ENCODE data around the gene LINGO4.

The LINGO4 gene

DNA sequence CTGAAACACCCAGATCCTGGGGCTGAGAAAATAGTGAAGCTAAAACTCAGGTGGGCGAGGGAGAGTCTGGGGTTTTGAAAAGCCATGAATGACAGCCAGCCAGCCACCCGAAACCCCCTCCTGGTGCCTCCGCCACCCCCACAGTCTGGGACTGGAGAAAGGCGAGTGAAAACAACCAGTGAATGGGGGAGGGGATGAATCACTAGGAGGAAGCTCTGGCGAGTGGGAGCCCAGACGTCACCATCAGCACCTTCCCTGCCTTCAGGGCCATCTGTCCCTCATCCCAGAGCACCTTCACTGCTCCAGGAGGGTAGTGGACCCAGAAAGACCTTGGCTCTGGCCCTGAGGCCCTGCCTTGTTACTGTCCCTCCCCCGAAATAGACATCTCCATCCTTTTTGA, 17.2 kb upstream of the LINGO4 start:
- Histone ChIP-seq H3K27ac (ENCODE audit: extremely low read depth, low read depth, low read length) (no peak overlapping the region), H3K36me3 (ENCODE audit: control insufficient read depth in 2 of 2, insufficient read depth in 1 of 2, low read length in 2 of 2) (no peaks in the 10 kb centered on the region), H3K4me1 (ENCODE audit: control insufficient read depth, insufficient read depth, low read length) (no peaks in the 10 kb centered on the region), H3K4me3 (ENCODE audit: low read depth, low read length) (no peak overlapping the region), H3K9me3 (ENCODE audit: control insufficient read depth, insufficient read depth, low read depth, low read length) (no peaks in the 10 kb centered on the region)
- POLR2A ChIA-PET, result interaction anchor here (1.0 kb wide), 1 partner anchor 60 kb away, joined by 3 read pairs; the partner anchor contains the start of gene MRPL9
- TF ChIP-seq ZFHX2 (tag by site-specific recombination; conservative IDR thresholded peaks at IDR 0.05) (peak; percentile 82), ZNF140 (tag by site-specific recombination; IDR thresholded peaks at IDR 0.05) (no peak), ZNF701 (tag by site-specific recombination; IDR thresholded peaks at IDR 0.05) (no peak), ZNF76 (tag by site-specific recombination; IDR thresholded peaks at IDR 0.05; ENCODE audit: borderline replicate concordance, low read depth) (no peak), ZFP3 (tag by site-specific recombination; IDR thresholded peaks at IDR 0.05; ENCODE audit: low read depth) (no peak), ZNF169 (tag by site-specific recombination; IDR thresholded peaks at IDR 0.05) (no peak), ZNF843 (tag by site-specific recombination; IDR thresholded peaks at IDR 0.05) (no peak), ZXDB (tag by site-specific recombination; IDR thresholded peaks at IDR 0.05) (no peak), ZNF112 (tag by site-specific recombination; IDR thresholded peaks at IDR 0.05) (no peak), ZNF114 (tag by site-specific recombination; IDR thresholded peaks at IDR 0.05) (no peak), EGR2 (tag by site-specific recombination; IDR thresholded peaks at IDR 0.05; ENCODE audit: low read depth) (peak; percentile 92), ZNF266 (tag by site-specific recombination; IDR thresholded peaks at IDR 0.05; ENCODE audit: low read depth) (no peak), PRDM1 (tag by site-specific recombination; IDR thresholded peaks at IDR 0.05) (0 out of 2 replicates have a peak, but pooled peaks have one; percentile 34), PATZ1 (tag by site-specific recombination; IDR thresholded peaks at IDR 0.05) (no peak)
- CTCF ChIA-PET, result interaction anchor here (1.8 kb wide), 1 partner anchor 14 kb away, joined by 6 read pairs; no protein-coding TSS in a partner anchor

DNA sequence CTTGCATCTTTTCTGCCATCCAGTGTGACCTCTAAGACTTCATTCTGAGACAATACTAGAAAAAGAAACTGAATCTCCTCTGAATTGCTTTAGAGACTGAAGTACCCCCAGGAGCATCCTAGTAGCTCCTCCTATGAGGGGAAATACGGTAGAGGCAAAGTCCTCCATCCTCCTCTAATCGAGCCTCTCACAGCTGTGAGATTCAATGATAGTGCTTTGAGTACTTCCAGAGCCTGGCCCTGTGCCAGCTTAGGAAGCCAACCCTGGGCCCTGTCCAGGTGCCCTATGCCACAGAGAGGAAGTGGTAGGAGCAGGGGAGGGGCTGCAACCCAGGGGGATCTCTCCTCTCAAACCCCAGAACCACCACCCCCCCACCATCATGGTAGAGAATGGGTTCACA, 15.7 kb upstream of the LINGO4 start:
- no peaks in the 10 kb centered on the region for H3K36me3 ChIP-seq (ENCODE audit: control insufficient read depth in 2 of 2, insufficient read depth in 1 of 2, low read length in 2 of 2)
- ChIA-PET POLR2A (interaction anchor here (0.7 kb wide), 1 partner anchor 402 kb away, joined by 3 read pairs; no protein-coding TSS in a partner anchor), CTCF (interaction anchor here (0.8 to 2.0 kb wide), 2 partner anchors 15 to 721 kb away, joined by 3 to 10 read pairs; no protein-coding TSS in a partner anchor)
- TF ChIP-seq BCL11A (tag by site-specific recombination; IDR thresholded peaks at IDR 0.05; ENCODE audit: low read depth), result no peak
- TF ChIP-seq ZNF645 (tag by site-specific recombination; IDR thresholded peaks at IDR 0.05), result no peak
- no peak for TF ChIP-seq RBAK (tag by site-specific recombination; IDR thresholded peaks at IDR 0.05)
- TF ChIP-seq PRDM1 (tag by site-specific recombination; IDR thresholded peaks at IDR 0.05), result no peak
- no peak for TF ChIP-seq ZNF155 (tag by site-specific recombination; IDR thresholded peaks at IDR 0.05)
- no peak for TF ChIP-seq ZNF596 (tag by site-specific recombination; IDR thresholded peaks at IDR 0.05)
- TF ChIP-seq, protein P1, sequence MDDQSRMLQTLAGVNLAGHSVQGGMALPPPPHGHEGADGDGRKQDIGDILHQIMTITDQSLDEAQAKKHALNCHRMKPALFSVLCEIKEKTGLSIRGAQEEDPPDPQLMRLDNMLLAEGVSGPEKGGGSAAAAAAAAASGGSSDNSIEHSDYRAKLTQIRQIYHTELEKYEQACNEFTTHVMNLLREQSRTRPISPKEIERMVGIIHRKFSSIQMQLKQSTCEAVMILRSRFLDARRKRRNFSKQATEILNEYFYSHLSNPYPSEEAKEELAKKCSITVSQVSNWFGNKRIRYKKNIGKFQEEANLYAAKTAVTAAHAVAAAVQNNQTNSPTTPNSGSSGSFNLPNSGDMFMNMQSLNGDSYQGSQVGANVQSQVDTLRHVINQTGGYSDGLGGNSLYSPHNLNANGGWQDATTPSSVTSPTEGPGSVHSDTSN (CRISPR knock-in tag; IDR thresholded peaks at IDR 0.05), result no peak
- TF ChIP-seq ZNF248 (tag by site-specific recombination; IDR thresholded peaks at IDR 0.05), result no peak
- TF ChIP-seq, protein P2, sequence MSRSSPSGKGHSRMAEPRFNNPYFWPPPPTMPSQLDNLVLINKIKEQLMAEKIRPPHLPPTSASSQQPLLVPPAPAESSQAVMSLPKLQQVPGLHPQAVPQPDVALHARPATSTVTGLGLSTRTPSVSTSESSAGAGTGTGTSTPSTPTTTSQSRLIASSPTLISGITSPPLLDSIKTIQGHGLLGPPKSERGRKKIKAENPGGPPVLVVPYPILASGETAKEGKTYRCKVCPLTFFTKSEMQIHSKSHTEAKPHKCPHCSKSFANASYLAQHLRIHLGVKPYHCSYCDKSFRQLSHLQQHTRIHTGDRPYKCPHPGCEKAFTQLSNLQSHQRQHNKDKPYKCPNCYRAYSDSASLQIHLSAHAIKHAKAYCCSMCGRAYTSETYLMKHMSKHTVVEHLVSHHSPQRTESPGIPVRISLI (tag by site-specific recombination; IDR thresholded peaks at IDR 0.05), result no peak
- no peak overlapping the region for H3K27ac ChIP-seq (ENCODE audit: extremely low read depth, low read depth, low read length)
- no peaks in the 10 kb centered on the region for H3K9me3 ChIP-seq (ENCODE audit: control insufficient read depth, insufficient read depth, low read depth, low read length)
- no peaks in the 10 kb centered on the region for H3K4me1 ChIP-seq (ENCODE audit: control insufficient read depth, insufficient read depth, low read length)
- H3K4me3 ChIP-seq (ENCODE audit: low read depth, low read length), result no peak overlapping the region

Data from HEK293 (cell line).